ENCODE data around the gene RDH13. TPM values are rescaled to one million over a fixed set of nuclear protein-coding genes. Genes with fewer than 3 reads are reported as not detected.
"Not testable (repeated sequence)": the region's sequence is repeated elsewhere in the genome, so short reads cannot be mapped to it uniquely, and the experiment has no call there.

RDH13 gene, protein sequence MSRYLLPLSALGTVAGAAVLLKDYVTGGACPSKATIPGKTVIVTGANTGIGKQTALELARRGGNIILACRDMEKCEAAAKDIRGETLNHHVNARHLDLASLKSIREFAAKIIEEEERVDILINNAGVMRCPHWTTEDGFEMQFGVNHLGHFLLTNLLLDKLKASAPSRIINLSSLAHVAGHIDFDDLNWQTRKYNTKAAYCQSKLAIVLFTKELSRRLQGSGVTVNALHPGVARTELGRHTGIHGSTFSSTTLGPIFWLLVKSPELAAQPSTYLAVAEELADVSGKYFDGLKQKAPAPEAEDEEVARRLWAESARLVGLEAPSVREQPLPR
- total RNA-seq, result 10 to 100 TPM; 39.5 to 93.0 TPM

DNA sequence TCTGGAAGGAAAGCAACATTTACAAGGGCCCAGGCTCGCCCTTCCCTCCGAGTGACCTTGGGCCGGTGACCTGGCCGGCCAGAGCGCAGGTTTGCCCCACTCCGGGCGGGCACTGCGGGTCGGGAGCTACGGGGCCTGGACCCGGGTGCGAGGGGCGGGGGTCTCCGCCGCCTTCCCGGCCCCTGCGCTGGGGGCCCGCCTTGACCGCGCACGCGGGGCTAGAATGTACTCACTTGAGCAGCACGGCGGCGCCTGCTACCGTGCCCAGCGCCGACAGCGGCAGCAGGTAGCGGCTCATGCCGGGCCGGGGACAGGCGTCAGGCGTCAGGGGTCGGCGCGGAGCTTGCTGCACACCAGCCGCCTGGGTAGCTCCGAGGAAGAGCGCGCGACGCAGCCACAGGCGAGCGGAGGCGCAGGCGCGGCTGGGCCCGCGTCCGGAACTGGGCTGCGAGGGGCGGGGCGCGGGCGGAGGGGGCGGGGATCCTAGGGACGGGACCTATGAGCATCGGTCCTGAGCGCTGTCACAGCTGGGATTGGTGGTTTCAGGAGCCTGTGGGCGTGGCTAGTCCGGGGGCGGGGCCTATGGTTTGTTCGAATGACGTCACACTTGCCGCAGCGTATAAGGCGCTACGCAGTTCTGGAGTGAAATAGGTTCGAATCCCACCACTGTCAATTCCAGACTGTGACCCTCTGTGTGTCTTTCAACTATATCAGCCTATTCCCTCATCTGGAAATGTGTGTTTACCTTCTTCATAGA lies at the start of gene RDH13:
RDH13 (minus strand) TSS at position 414 of the 757 bp plus-strand sequence; CDS start at position 298, 116 bp downstream.
- Histone ChIP-seq H3K36me3 (no peaks in the 10 kb centered on the region), H3K9ac (ENCODE audit: low read depth in 2 of 2, low read length in 2 of 2) (peak within 1 kb of the TSS; percentile 70 to 97), H3K9me3 (no peaks in the 10 kb centered on the region), H3K4me3 (peak within 1 kb of the TSS; percentile 99), H3K27ac (peak within 1 kb of the TSS; percentile 76), H3K4me1 (no peaks in the 10 kb centered on the region), H3K27me3 (no peaks in the 10 kb centered on the region)
- intact Hi-C loops (cut with DNase I), result no loop called here
- TF ChIP-seq, protein P1, sequence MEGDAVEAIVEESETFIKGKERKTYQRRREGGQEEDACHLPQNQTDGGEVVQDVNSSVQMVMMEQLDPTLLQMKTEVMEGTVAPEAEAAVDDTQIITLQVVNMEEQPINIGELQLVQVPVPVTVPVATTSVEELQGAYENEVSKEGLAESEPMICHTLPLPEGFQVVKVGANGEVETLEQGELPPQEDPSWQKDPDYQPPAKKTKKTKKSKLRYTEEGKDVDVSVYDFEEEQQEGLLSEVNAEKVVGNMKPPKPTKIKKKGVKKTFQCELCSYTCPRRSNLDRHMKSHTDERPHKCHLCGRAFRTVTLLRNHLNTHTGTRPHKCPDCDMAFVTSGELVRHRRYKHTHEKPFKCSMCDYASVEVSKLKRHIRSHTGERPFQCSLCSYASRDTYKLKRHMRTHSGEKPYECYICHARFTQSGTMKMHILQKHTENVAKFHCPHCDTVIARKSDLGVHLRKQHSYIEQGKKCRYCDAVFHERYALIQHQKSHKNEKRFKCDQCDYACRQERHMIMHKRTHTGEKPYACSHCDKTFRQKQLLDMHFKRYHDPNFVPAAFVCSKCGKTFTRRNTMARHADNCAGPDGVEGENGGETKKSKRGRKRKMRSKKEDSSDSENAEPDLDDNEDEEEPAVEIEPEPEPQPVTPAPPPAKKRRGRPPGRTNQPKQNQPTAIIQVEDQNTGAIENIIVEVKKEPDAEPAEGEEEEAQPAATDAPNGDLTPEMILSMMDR (IDR thresholded peaks at IDR 0.05), result no peak
- peak; percentile 98 for DNase-seq

DNA sequence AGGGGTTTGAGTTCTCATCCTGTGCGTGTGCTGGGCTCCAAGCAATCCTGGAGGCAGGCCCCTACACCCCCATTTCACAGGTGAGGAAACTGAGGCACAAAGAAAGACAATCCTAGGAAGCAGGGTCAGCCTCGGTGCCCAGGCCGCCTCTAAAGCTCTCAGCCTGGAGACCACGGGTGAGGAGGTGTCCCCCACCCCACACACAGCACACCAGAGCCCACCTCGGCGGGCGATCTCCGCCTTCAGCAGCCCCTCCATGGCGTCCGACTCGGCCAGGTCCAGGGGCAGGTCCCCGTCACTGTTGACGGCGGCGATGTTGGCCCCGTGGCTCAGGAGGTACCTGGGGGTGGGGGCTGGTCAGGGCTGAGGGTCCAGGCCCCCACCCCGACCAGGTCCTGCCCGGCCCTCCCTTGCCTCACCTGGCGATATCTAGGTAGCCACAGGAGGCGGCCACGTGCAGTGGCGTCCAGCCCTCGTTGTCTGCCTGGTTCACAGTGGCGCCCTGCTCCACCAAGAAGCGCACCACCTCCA lies 49.4 kb upstream of the RDH13 start:
- Histone ChIP-seq H3K27ac (no peak overlapping the region), H3K27me3 (no peaks in the 10 kb centered on the region), H3K4me3 (no peak overlapping the region), H3K36me3 (no peaks in the 10 kb centered on the region), H3K9ac (ENCODE audit: low read depth in 2 of 2, low read length in 2 of 2) (peak overlapping the region in 1 of 2 donors; percentile 24), H3K9me3 (no peaks in the 10 kb centered on the region), H3K4me1 (peaks cover 8% of the 10 kb centered on the region)
- no peak for DNase-seq
- intact Hi-C loops (cut with DNase I), result no loop called here
- TF ChIP-seq, protein P1 (IDR thresholded peaks at IDR 0.05), result no peak

DNA sequence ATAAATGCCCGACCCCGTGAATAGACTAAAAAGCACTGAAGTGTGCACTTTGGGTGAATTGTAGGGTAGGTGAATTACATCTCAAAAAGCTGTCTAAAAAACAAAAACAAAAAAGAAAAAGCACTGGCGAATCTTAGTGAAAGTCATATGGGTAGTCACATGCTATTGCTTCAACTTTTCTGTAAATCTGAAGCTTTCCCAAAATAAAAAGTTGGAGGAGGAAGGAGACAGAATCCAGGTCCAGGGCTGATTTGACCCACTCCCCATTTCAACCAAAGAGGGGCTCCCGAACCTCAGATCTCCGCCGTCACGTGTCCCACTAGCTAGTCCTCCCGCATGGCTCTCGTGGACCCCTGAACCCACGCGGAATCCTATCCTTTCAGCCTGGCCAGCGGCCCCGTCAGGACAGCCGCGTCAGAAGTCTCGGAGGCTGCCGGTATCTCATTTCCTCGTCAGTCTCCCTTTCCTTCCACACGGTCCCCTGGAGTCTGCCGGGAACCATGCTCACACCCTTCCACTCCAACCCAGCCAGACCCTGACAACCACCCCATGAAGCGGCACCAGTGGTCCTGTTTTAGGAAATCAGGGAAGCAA lies 48.4 kb upstream of the RDH13 start:
- H3K9me3 ChIP-seq, result no peaks in the 10 kb centered on the region
- intact Hi-C loops (cut with DNase I), result no loop called here
- H3K27ac ChIP-seq, result no peak overlapping the region
- TF ChIP-seq, protein P1 (IDR thresholded peaks at IDR 0.05), result no peak
- DNase-seq, result no peak
- H3K9ac ChIP-seq (ENCODE audit: low read depth in 2 of 2, low read length in 2 of 2), result no peak overlapping the region
- H3K4me1 ChIP-seq, result peaks cover 8% of the 10 kb centered on the region
- no peaks in the 10 kb centered on the region for H3K27me3 ChIP-seq
- no peaks in the 10 kb centered on the region for H3K36me3 ChIP-seq
- H3K4me3 ChIP-seq, result no peak overlapping the region

DNA sequence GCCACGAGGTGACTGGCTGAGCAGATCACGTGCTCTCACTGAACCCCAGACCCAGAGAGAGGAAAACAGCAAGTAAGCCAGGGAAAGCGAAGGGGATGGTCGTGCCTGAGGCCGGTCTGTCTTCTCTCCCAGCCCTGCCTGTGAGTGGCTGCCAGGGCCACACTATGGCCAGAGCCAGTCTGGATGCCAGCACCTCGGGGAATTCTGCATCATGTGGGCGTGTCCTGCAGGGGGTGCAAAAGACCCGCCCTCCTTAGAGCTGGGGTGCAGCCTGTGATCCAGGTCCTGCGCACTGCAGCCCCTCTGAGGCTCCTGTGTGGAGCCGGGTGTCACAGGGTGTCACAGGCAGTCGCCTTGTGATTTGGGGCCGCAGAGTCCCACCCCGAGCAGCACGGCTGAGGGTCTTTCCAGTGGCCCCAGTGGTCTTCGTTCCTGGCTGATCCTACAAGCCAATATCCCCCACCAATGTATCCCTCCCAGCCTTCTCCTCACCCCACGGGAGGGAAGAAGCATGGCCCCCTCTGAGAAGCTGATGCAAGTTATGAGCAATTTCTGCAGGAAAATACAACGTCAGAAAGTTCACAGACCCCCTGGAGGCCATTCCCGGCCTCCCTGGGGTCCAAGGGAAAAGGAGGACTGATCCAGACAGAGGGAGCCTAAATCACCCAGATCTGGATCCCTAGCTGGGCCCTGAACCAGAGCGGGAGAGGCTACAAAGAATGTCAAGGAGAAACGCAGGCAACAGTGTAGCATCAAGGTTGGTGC lies 46.8 kb upstream of the RDH13 start:
- no peaks in the 10 kb centered on the region for H3K4me1 ChIP-seq
- H3K36me3 ChIP-seq, result no peaks in the 10 kb centered on the region
- no peak overlapping the region for H3K4me3 ChIP-seq
- no peaks in the 10 kb centered on the region for H3K27me3 ChIP-seq
- no peak overlapping the region for H3K27ac ChIP-seq
- intact Hi-C loops (cut with DNase I), result no loop called here
- DNase-seq, result no peak
- TF ChIP-seq, protein P1 (IDR thresholded peaks at IDR 0.05), result no peak
- no peaks in the 10 kb centered on the region for H3K9me3 ChIP-seq
- no peak overlapping the region for H3K9ac ChIP-seq (ENCODE audit: low read depth in 2 of 2, low read length in 2 of 2)

DNA sequence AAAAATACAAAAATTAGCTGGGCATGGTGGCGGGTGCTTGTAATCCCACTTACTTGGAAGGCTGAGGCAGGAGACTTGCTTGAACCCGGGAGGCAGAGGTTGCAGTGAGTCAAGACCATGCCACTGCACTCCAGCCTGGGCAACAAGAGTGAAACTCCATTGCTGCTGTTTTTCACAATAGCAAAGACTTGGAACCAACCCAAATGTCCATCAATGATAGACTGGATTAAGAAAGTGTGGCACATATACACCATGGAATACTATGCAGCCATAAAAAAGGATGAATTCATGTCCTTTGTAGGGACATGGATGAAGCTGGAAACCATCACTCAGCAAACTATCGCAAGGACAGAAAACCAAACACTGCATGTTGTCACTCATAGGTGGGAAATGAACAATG lies 44.3 kb upstream of the RDH13 start:
- H3K27me3 ChIP-seq; H3K9ac ChIP-seq (ENCODE audit: low read depth in 2 of 2, low read length in 2 of 2); H3K9me3 ChIP-seq; H3K4me3 ChIP-seq; DNase-seq; H3K36me3 ChIP-seq; intact Hi-C loops (cut with DNase I); H3K27ac ChIP-seq; H3K4me1 ChIP-seq: not testable (repeated sequence)
